NT2/D1 (cell line): ENCODE measurements around the gene AOPEP.

Source experiments
- YY1 ChIP-seq: IDR thresholded peaks from 2 replicates; pipeline ENCODE4 v1.6.1; 2011; ENCODE audit not compliant: insufficient read length, insufficient read depth
- ZNF274 ChIP-seq: IDR thresholded peaks from 2 replicates; pipeline ENCODE4 v1.6.1; 2011; ENCODE audit warnings: mild to moderate bottlenecking, low read depth, low read length

- TF ChIP-seq YY1 (no peak), ZNF274 (no peak)
These were observed 305.4 kb downstream of the AOPEP start for GRCh38 chr9:95031711-95032461.
